ENCODE results near the gene COL15A1. TPM values are rescaled to one million over a fixed set of nuclear protein-coding genes. Genes with fewer than 3 reads are reported as not detected.

COL15A1 gene
- total RNA-seq, 6 experiments from 2014 or later = 0.07 to 0.58 (median 0.11) TPM; not detected in 2

GRCh38 chr9:98964911-98965336 is 21.2 kb downstream of the COL15A1 start:
- Histone ChIP-seq H3K27me3 (no peaks in the 10 kb centered on the region), H3K4me1 (no peaks in the 10 kb centered on the region), H3K4me3 (no peak overlapping the region), H3K36me3 (no peaks in the 10 kb centered on the region), H3K27ac (no peak overlapping the region), H3K9me3 (no peaks in the 10 kb centered on the region)
- ATAC-seq (no peak), DNase-seq (no peak)
- 84% methylated on average over 6 of the region's 7 CpGs for WGBS (ENCODE audit: insufficient coverage, low coverage, low lambda C conversion rate, missing lambda C conversion rate)
- intact Hi-C loops (cut with DNase I) = no loop called here
- TF ChIP-seq CTCF (IDR thresholded peaks at IDR 0.05) (no peak), POLR2A (IDR thresholded peaks at IDR 0.05) (no peak)

GRCh38 chr9:98966676-98967075 is 23.0 kb downstream of the COL15A1 start:
- Histone ChIP-seq H3K27me3 (no peaks in the 10 kb centered on the region), H3K4me1 (no peaks in the 10 kb centered on the region), H3K36me3 (no peaks in the 10 kb centered on the region), H3K4me3 (no peak overlapping the region), H3K27ac (no peak overlapping the region), H3K9me3 (no peaks in the 10 kb centered on the region)
- DNase-seq (no peak), ATAC-seq (no peak)
- 60% methylated on average over 4 of the region's 4 CpGs for WGBS (ENCODE audit: insufficient coverage, low coverage, low lambda C conversion rate, missing lambda C conversion rate)
- TF ChIP-seq CTCF (IDR thresholded peaks at IDR 0.05) (no peak), POLR2A (IDR thresholded peaks at IDR 0.05) (no peak)
- intact Hi-C loops (cut with DNase I) = no loop called here

- H3K27ac ChIP-seq = no peak overlapping the region
- intact Hi-C loops (cut with DNase I) = no loop called here
- H3K9me3 ChIP-seq = no peaks in the 10 kb centered on the region
- DNase-seq = no peak
- no peaks in the 10 kb centered on the region for H3K36me3 ChIP-seq
- ATAC-seq = no peak
- H3K4me3 ChIP-seq = no peak overlapping the region
- WGBS (ENCODE audit: insufficient coverage, low coverage, low lambda C conversion rate, missing lambda C conversion rate) = no CpG with 5 or more reads among the region's 4 CpGs
- no peaks in the 10 kb centered on the region for H3K4me1 ChIP-seq
- H3K27me3 ChIP-seq = no peaks in the 10 kb centered on the region
- TF ChIP-seq CTCF (IDR thresholded peaks at IDR 0.05) = no peak
- TF ChIP-seq POLR2A (IDR thresholded peaks at IDR 0.05) = no peak
Measured at GRCh38 chr9:98967257-98967656, 23.6 kb downstream of the COL15A1 start.

- no peak for ATAC-seq
- TF ChIP-seq CTCF (IDR thresholded peaks at IDR 0.05) (no peak), POLR2A (IDR thresholded peaks at IDR 0.05) (no peak)
- no peaks in the 10 kb centered on the region for H3K4me1 ChIP-seq
- H3K27me3 ChIP-seq = no peaks in the 10 kb centered on the region
- no CpG with 5 or more reads among the region's 4 CpGs for WGBS (ENCODE audit: insufficient coverage, low coverage, low lambda C conversion rate, missing lambda C conversion rate)
- intact Hi-C loops (cut with DNase I) = no loop called here
- no peak overlapping the region for H3K4me3 ChIP-seq
- H3K9me3 ChIP-seq = no peaks in the 10 kb centered on the region
- no peaks in the 10 kb centered on the region for H3K36me3 ChIP-seq
- DNase-seq = no peak
- no peak overlapping the region for H3K27ac ChIP-seq
Measured at GRCh38 chr9:98967680-98968079, 24.0 kb downstream of the COL15A1 start.
